ENCODE measurements around the gene TMPRSS2. TPM values are rescaled to one million over a fixed set of nuclear protein-coding genes. Genes with fewer than 3 reads are reported as not detected.
"Not testable (repeated sequence)": the region's sequence is repeated elsewhere in the genome, so short reads cannot be mapped to it uniquely, and the experiment has no call there.

Gene TMPRSS2
- total RNA-seq, 4 donors from 2014 or later = 39.6 to 419 (median 352) TPM

GRCh38 chr21:41425954-41426675, 81.8 kb downstream of the TMPRSS2 start, which contains the start of gene MX1:
Gene MX1, plus strand, starts transcription at chr21:41426239. Its CDS starts 5,832 bp downstream, at chr21:41432071.
- H3K36me3 ChIP-seq = peaks cover 0 to 14% (median 0%) of the 10 kb centered on the region in 3 donors
- DNase-seq = peak; percentile 88 to 94 (median 93)
- no peaks in the 10 kb centered on the region for H3K9me3 ChIP-seq
- peak within 1 kb of the TSS; percentile 64 to 85 (median 78) for H3K4me3 ChIP-seq
- peak within 1 kb of the TSS; percentile 72 to 77 (median 74) for H3K27ac ChIP-seq
- no peak for TF ChIP-seq CTCF (IDR thresholded peaks at IDR 0.05)
- peak; percentile 84 to 89 for TF ChIP-seq POLR2A (IDR thresholded peaks at IDR 0.05)
- H3K27me3 ChIP-seq = no peaks in the 10 kb centered on the region
- peaks cover 0 to 16% (median 2%) of the 10 kb centered on the region in 4 donors for H3K4me1 ChIP-seq

- Histone ChIP-seq H3K27ac (peak overlapping the region; percentile 72 to 77 (median 74)), H3K9me3 (no peaks in the 10 kb centered on the region)
- no peak for DNase-seq
These were observed 82.4 kb downstream of the TMPRSS2 start for GRCh38 chr21:41425588-41425953.

GRCh38 chr21:41423305-41423636, 84.7 kb downstream of the TMPRSS2 start:
- not testable (repeated sequence) for H3K36me3 ChIP-seq, DNase-seq, H3K27ac ChIP-seq, H3K4me3 ChIP-seq, H3K9me3 ChIP-seq, H3K27me3 ChIP-seq
- H3K4me1 ChIP-seq = peaks cover 0 to 27% (median 3%) of the 10 kb centered on the region in 4 donors

More at GRCh38 chr21:41425588-41425953, 82.4 kb downstream of the TMPRSS2 start:
- peak overlapping the region; percentile 64 to 85 (median 78) for H3K4me3 ChIP-seq
- H3K27me3 ChIP-seq = no peaks in the 10 kb centered on the region
- H3K36me3 ChIP-seq = peaks cover 0 to 14% (median 0%) of the 10 kb centered on the region in 3 donors
- TF ChIP-seq POLR2A (IDR thresholded peaks at IDR 0.05) (no peak), CTCF (IDR thresholded peaks at IDR 0.05) (no peak)
- H3K4me1 ChIP-seq = peaks cover 0 to 21% (median 2%) of the 10 kb centered on the region in 4 donors

GRCh38 chr21:41422546-41423304, 85.2 kb downstream of the TMPRSS2 start:
- peaks cover 0 to 27% (median 3%) of the 10 kb centered on the region in 4 donors for H3K4me1 ChIP-seq
- no peaks in the 10 kb centered on the region for H3K27me3 ChIP-seq
- DNase-seq = no peak
- no peak overlapping the region for H3K4me3 ChIP-seq
- TF ChIP-seq POLR2A (IDR thresholded peaks at IDR 0.05) = no peak
- TF ChIP-seq CTCF (IDR thresholded peaks at IDR 0.05) = no peak
- H3K27ac ChIP-seq = no peak overlapping the region
- H3K36me3 ChIP-seq = no peaks in the 10 kb centered on the region
- no peaks in the 10 kb centered on the region for H3K9me3 ChIP-seq

DNA sequence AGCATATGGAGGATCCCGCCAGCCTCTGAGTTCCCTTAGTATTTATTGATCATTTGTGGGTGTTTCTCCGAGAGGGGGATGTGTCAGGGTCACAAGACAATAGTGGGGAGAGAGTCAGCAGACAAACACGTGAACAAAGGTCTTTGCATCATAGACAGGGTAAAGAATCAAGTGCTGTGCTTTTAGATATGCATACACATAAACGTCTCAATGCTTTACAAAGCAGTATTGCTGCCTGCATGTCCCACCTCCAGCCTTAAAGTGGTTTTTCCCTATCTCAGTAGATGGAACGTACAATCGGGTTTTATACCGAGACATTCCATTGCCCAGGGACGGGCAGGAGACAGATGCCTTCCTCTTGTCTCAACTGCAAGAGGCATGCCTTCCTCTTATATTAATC, 87.0 kb downstream of the TMPRSS2 start:
- Histone ChIP-seq H3K27ac (peak overlapping the region; percentile 65 to 91 (median 82)), H3K4me3 (peak overlapping the region in 2 of 4 donors; percentile 56 to 81), H3K4me1 (peaks cover 0 to 21% (median 1%) of the 10 kb centered on the region in 4 donors)
- not testable (repeated sequence) for H3K27me3 ChIP-seq, DNase-seq, H3K36me3 ChIP-seq, H3K9me3 ChIP-seq

DNA sequence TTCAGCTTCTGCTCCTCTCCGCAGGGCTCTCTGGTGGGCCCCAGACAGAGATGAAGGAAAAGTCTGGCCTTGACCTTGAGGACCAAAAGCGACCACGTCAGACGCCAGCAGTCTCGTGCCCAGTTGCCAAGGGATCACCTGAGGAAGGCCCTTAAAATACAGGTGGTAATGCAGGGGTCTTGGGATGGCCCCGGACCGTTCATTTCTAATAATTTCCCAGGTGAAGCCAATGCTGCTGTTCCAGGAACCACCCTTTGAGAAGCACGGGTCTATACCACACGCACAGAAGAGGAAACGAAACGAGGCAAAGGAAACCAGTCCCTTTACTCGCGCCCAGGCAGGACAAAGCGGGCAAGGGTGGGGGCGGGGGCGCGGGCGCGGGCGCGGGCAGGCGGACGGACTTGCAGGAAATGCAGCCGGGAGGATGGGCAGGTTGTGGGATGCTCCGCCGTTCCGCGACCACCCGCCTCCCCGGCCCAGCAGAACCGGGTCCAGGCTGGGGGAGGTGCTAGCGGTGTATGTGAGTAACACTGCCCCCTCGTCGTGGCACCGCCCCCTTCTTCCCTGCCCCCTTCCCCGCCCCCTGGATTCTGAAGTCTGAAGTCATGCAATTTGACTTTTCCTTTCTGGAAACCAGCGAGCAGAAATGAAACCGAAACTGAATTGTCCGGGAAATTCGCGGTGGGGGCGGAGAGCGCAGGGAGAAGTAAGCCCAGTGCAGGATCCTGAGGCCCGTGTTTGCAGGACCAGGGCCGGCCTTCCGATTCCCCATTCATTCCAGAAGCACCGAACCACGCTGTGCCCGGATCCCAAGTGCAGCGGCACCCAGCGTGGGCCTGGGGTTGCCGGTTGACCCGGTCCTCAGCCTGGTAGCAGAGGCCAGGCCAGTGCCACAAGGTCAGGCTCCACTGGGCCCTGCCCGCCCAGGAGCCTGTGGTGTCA, 87.8 kb downstream of the TMPRSS2 start:
- peak; percentile 66 to 86 (median 86) for DNase-seq
- peak in 1 of 2 donors; percentile 18 for TF ChIP-seq POLR2A (IDR thresholded peaks at IDR 0.05)
- no peak for TF ChIP-seq CTCF (IDR thresholded peaks at IDR 0.05)

More for the DNA sequence above, 87.8 kb downstream of the TMPRSS2 start:
- Histone ChIP-seq H3K27me3 (no peaks in the 10 kb centered on the region), H3K27ac (peak overlapping the region; percentile 65 to 91 (median 82)), H3K9me3 (no peaks in the 10 kb centered on the region), H3K4me1 (peaks cover 0 to 17% (median 1%) of the 10 kb centered on the region in 4 donors), H3K4me3 (peak overlapping the region; percentile 51 to 81 (median 58)), H3K36me3 (no peaks in the 10 kb centered on the region)

Measured in Peyer's patch (tissue), 4 donors.